ENCODE measurements around the gene PDLIM5.
"Not testable (repeated sequence)": the region's sequence is repeated elsewhere in the genome, so short reads cannot be mapped to it uniquely, and the experiment has no call there.

The PDLIM5 gene

GRCh38 chr4:94605241-94605805, 153.6 kb downstream of the PDLIM5 start:
- DNase-seq, result no peak

- DNase-seq, result no peak
Observed at GRCh38 chr4:94610145-94610544, 158.4 kb downstream of the PDLIM5 start.

GRCh38 chr4:94613248-94613647, 161.5 kb downstream of the PDLIM5 start:
- DNase-seq, result no peak

- DNase-seq, result no peak
Observed at GRCh38 chr4:94615451-94615850, 163.7 kb downstream of the PDLIM5 start.

GRCh38 chr4:94621491-94622080, 169.8 kb downstream of the PDLIM5 start:
- DNase-seq, result no peak

DNA sequence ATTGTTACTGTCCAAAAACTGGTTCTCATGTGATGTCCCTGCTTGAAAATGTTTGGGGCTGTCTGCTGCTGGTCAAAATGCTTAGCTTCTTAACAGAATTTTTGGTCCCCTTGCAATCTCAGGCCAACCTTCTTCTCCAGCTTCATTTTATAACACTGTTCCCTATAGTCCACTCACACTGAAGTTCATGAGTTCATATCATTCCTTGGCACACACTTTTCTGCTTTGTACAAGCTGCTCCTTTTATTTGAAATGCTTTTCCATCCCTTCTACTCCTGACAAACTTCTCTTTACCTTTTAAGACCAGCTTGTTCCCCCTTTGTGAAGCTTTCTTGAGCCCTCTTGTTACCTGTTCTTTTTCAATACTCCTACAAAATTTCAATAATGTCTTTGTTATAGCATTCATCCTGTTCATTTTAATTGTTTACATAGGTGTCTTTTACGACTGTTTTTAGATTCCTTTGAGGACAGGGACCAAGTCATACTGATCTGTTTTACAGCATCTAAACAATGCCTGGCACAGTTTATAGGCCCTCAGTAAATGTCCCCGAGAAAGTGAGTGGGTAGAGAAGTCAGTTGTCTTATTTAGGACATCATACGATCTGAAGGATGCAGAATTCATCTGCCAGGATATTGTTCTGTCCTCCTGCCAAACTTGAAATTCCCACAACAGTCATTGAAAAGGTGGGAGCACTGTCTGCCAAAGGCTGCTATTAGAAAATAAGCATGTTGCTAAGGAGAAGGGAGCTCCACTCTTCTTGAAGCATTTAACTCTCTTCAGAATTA, 171.6 kb downstream of the PDLIM5 start:
- no peak for DNase-seq

GRCh38 chr4:94626942-94627341, 175.2 kb downstream of the PDLIM5 start:
- DNase-seq, result no peak

DNA sequence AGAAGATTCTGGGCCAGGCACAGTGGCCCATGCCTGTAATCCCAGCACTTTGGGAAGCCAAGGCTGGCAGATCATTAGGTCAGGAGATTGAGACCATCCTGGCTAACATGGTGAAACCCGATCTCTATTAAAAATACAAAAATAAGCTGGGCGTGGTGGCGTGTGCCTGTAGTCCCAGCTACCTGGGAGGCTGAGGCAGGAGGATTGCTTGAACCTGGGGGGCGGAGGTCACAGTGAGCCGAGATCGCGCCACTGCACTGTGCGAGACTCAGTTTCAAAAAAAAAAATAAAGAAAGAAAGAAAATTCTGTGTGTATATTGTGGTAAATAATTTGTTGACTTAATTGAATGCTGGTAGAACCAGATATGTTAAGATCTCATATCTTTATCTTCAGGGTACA, 177.3 kb downstream of the PDLIM5 start:
- DNase-seq, result not testable (repeated sequence)

- no peak for DNase-seq
Observed at GRCh38 chr4:94629837-94630236, 178.1 kb downstream of the PDLIM5 start.

GRCh38 chr4:94634271-94634670, 182.5 kb downstream of the PDLIM5 start:
- DNase-seq, result no peak

GRCh38 chr4:94635177-94635576, 183.4 kb downstream of the PDLIM5 start:
- DNase-seq, result no peak

DNA sequence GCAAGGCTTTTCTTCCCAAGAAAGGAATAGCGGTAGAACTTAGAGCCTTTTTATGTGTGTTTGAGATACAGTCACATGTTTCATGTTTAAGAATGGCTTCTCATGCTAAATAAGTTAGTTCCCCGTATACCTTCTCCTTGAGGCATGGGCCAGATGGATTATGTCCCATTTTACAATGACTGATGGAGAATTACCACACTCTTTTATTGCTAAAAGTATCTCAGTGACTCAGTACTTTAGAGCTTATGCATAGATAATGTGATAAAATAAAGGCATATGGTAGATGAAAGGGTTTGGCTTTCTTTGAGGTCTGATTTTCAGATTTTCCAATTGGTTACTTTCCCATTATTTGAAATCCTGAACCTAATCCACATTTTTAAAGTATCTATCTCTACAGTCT, 184.3 kb downstream of the PDLIM5 start:
- DNase-seq, result no peak

DNA sequence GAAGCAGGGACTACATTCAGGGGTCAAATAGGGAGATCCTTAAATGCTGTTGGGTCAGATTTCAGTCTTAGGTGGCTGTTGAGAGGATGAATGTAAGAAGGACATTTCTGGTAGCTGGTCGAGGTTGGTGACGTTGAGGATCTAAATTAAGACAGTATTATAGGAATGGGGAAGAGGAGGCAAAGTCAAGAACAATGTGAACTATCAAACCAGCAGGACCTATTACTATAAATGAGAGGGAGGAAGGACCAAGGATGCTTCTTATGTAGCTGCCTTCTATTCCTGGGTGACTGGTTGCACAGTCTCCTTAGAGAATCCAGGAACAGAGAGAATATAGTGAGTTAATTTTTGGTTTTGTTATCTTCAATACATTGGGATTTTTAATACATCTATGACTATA, 187.6 kb downstream of the PDLIM5 start:
- DNase-seq, result no peak

DNA sequence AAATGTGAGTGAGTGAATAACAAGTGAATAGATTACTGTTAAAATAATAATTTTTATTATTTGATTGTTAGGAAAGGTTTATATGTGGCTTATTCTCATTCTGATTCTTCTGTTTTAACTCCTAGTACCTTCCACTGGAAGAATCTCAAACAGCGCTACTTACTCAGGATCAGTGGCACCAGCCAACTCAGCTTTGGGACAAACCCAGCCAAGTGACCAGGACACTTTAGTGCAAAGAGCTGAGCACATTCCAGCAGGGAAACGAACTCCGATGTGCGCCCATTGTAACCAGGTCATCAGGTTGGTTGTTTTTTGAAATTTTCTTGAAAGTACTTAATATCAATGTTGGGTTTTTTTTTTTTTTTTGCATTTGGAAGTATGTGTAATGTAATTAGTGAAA, 188.4 kb downstream of the PDLIM5 start:
- DNase-seq, result no peak

DNA sequence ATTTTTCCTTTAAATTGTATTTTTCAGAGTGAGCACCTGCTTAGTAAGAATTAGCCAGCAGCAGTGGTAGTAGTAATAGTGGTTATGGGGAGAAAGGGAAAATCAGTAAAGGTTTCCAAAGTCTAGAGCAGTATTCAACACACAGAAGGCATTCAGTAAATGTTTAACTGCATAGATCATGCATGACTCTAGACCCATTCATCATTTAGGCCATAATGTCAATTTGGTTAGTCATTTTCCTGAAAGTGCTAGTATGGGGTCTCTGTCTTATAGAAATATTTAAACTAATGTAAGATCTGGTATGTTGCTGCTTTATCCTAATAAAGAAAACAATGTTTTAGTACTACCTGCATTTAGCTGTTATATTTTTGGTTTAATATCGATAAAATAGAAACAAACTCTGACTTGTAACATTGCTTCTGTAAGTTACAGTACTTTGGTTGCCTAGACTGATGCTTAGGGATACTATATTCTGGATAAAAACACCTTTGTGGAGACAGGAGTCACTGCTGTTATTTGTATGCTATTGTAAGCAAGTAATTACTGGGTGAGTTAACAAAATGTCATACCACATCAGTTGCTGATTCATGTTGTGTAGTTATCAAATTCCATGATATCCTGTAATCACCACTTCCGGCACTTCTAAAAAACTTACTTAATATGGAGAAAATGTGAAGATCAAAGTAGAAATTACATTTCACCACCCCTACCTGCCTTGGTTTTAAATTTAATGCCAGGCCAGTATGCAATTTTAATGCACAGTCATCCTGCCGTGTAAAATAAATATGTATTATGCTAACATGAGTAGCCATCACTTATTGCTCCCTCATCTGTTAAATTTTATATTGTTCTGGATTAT, 190.2 kb downstream of the PDLIM5 start:
- no peak for DNase-seq

DNA sequence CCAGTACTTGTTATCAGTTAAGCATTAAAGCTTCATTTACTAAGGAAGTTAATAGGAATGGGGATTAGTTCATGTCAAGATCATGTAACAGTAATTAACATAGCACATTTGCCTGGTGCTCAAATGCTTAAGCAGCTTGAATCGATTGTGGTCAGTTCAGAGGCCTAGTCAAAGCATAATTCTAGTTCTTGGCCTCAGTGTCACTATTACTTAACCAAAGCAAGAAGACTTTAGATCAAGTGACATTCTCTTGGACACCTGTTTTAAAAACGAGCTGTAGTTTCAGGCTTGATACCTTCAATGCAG, 190.8 kb downstream of the PDLIM5 start:
- DNase-seq, result no peak

DNA sequence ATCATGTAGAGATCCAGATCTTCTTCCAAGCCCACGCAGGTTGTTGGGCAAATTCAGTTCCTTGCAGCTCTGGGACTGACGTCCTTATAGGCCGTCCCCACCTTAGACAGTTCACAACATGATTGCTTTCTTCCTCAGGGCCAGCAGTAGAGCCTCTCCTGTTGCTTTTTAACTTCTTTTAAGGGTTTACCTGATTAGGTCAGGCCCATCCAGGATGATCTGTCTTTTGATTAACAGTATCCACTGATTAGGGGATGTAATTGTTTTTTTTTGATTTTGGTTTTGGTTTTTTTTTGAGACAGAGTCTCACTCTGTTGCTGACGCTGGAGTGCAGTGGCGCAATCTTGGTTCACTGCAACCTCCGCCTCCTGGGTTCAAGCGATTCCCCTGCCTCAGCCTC, 197.0 kb downstream of the PDLIM5 start:
- DNase-seq, result no peak

- no peak for DNase-seq
Observed at GRCh38 chr4:94649381-94650133, 197.8 kb downstream of the PDLIM5 start.

DNA sequence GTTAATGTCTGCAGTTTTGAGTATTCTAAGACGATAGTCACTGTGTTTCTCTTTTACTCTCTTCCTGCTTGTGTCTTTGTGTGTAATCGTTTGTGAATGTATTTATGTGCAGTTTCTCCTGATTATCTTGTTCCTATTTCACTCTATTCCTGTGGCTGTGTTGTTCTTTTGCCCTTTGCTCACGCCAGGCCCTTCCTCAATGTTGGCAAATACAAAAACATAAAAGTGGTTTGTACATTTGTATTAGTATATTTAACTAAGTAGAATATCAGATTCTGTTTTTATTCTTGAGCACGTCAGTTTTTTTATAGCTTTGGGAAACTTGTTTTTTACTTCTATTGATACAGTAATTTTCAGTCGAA, 198.4 kb downstream of the PDLIM5 start:
- DNase-seq, result no peak

- no peak for DNase-seq
Observed at GRCh38 chr4:94650690-94651089, 198.9 kb downstream of the PDLIM5 start.

GRCh38 chr4:94653095-94653649, 201.4 kb downstream of the PDLIM5 start:
- no peak for DNase-seq

GRCh38 chr4:94653984-94654609, 202.4 kb downstream of the PDLIM5 start:
- DNase-seq, result no peak
